A673 (cell line): Measurements from ENCODE around the gene GALNS. TPM values are rescaled to one million over a fixed set of nuclear protein-coding genes. Genes with fewer than 3 reads are reported as not detected.

Experiments
- BruUV-seq: library from RNA; stranded (reverse); fragments of 400-500 nt; replicated peaks from 2 replicates; lab custom pipeline; 2021; lab: Mats Ljungman, UMichigan
- CTCF ChIA-PET: fragments of 300-600 bp; sonication (Branson Sonifier 250); formaldehyde crosslinking; loops from one replicate; lab custom pipeline; 2022; ENCODE audit warnings: antibody characterized with exemption; lab: Charles Lee
- POLR2A ChIA-PET: fragments of 300-600 bp; sonication (Branson Sonifier 250); formaldehyde crosslinking; loops from one replicate; lab custom pipeline; 2022; ENCODE audit warnings: antibody characterized with exemption; ENCODE audit not compliant: low non-redundant PET; lab: Charles Lee
- DNase-seq: peaks from one replicate; pipeline ENCODE4 v3.0.0-alpha.2; 2015; ENCODE audit warnings: low spot score
- H3K27ac ChIP-seq: fragments of 200-600 bp; sonication (generic); 2 replicates; pipeline ENCODE4 v1.5.1; 2016; ENCODE audit warnings: mixed run types, low read depth, mild to moderate bottlenecking, mixed read lengths, antibody characterized with exemption, low read length; ENCODE audit not compliant: poor library complexity, severe bottlenecking
- H3K27me3 ChIP-seq: fragments of 200-600 bp; sonication (generic); replicated peaks from 2 replicates; pipeline ENCODE4 v1.6.1; 2017; ENCODE audit warnings: mixed run types, low read depth, mild to moderate bottlenecking, mixed read lengths, antibody characterized with exemption, low read length; ENCODE audit not compliant: insufficient read depth, poor library complexity
- H3K36me3 ChIP-seq: fragments of 200-600 bp; sonication (generic); 2 replicates; pipeline ENCODE4 v1.6.1; 2016; ENCODE audit warnings: mixed run types, mild to moderate bottlenecking, mixed read lengths, antibody characterized with exemption, low read length; ENCODE audit not compliant: insufficient read depth, poor library complexity, severe bottlenecking
- H3K4me1 ChIP-seq: fragments of 200-600 bp; sonication (generic); 2 replicates; pipeline ENCODE4 v1.6.1; 2017; ENCODE audit warnings: mixed run types, mild to moderate bottlenecking, mixed read lengths, antibody characterized with exemption, low read length; ENCODE audit not compliant: insufficient read depth, poor library complexity, severe bottlenecking
- H3K4me3 ChIP-seq: fragments of 200-600 bp; sonication (generic); 2 replicates; pipeline ENCODE4 v1.5.1; 2016; ENCODE audit warnings: low read depth, mixed run types, mild to moderate bottlenecking, mixed read lengths, low read length; ENCODE audit not compliant: poor library complexity, severe bottlenecking
- H3K9me3 ChIP-seq: fragments of 200-600 bp; sonication (generic); 2 replicates; pipeline ENCODE4 v1.6.1; 2016; ENCODE audit warnings: mixed run types, low read depth, mild to moderate bottlenecking, mixed read lengths, antibody characterized with exemption, low read length; ENCODE audit not compliant: poor library complexity, severe bottlenecking
- EZH2 ChIP-seq: fragments of 200-600 bp; sonication (generic); IDR thresholded peaks from 2 replicates; pipeline ENCODE4 v1.6.1; 2017; ENCODE audit warnings: borderline replicate concordance, low read depth, mild to moderate bottlenecking, mixed read lengths, antibody characterized with exemption, low read length; ENCODE audit not compliant: poor library complexity, severe bottlenecking
- intact Hi-C: fragments of 100-400 bp; cut with micrococcal nuclease; formaldehyde crosslinking; loops from one replicate; pipeline ENCODE4 v1.10.0; 2022; ENCODE audit not compliant: unreplicated experiment
- total RNA-seq: library from RNA; stranded (reverse); gene quantifications from 2 replicates; pipeline ENCODE4 v1.2.3, GENCODE V29; 2021
- TF ChIP-seq, protein P1 (sequence below): fragments of 300-800, 200-600 bp; sonication (generic); conservative IDR thresholded peaks from 2 replicates; pipeline ENCODE4 v1.5.1; 2017; ENCODE audit warnings: low read depth, mild to moderate bottlenecking, antibody characterized with exemption, low read length, moderate library complexity, mixed read lengths

GALNS gene
- total RNA-seq, 1 experiment from 2014 or later: 54.8 TPM

DNA sequence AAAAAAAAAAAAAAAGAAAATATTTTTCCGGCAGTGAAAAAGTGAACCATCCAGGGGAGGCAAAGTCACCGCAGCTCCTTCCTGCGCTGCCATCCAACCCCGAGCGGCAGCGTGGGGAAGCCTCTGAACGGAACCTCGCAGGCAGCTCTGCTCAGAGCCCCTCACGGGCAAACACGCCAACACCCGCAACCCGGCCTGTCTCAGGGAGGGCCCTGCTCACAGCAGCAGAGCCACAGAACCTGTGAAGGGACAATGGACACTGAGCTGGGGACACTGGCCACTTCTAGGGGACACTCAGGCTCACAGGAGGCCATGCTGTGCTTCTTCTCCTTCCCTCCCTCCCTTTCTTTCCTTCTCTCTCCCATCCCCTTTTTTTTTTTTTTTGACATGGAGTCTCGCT is 23.7 kb downstream of the GALNS start:
- intact Hi-C loops: no loop called here
- ChIA-PET CTCF (interaction anchor here (1.0 kb wide), 1 partner anchor 25 kb away, joined by 6 read pairs; no protein-coding TSS in a partner anchor), POLR2A (no interaction called here)
- Histone ChIP-seq H3K4me1 (no peaks in the 10 kb centered on the region), H3K27me3 (no peaks in the 10 kb centered on the region), H3K4me3 (no peak overlapping the region), H3K27ac (no peak overlapping the region), H3K36me3 (peaks cover 3% of the 10 kb centered on the region), H3K9me3 (no peaks in the 10 kb centered on the region)
- DNase-seq: no peak
- TF ChIP-seq EZH2: no peak
- TF ChIP-seq, protein P1, sequence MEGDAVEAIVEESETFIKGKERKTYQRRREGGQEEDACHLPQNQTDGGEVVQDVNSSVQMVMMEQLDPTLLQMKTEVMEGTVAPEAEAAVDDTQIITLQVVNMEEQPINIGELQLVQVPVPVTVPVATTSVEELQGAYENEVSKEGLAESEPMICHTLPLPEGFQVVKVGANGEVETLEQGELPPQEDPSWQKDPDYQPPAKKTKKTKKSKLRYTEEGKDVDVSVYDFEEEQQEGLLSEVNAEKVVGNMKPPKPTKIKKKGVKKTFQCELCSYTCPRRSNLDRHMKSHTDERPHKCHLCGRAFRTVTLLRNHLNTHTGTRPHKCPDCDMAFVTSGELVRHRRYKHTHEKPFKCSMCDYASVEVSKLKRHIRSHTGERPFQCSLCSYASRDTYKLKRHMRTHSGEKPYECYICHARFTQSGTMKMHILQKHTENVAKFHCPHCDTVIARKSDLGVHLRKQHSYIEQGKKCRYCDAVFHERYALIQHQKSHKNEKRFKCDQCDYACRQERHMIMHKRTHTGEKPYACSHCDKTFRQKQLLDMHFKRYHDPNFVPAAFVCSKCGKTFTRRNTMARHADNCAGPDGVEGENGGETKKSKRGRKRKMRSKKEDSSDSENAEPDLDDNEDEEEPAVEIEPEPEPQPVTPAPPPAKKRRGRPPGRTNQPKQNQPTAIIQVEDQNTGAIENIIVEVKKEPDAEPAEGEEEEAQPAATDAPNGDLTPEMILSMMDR: no peak
- BruUV-seq: no TSS peak

DNA sequence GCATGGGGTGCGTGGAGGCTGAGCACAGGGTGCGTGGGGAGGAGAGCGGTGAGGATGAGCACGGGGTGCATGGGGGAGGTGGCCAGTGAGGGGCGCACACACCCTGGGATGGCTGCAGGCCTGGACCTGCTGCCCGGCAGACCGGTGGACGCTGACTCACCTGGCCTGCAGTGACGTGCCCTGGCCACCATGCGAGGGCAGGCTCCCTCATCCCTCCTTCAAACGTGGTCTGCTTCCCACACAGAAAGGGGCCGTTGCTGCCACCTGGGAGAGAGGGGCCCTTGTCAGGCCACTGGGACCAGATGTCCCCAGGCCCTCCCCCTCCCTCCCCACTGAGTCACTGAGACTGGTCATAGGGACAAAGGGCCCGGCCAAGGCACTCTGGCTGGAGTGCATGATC is 24.9 kb downstream of the GALNS start:
- ChIA-PET POLR2A (no interaction called here), CTCF (no interaction called here)
- Histone ChIP-seq H3K4me3 (no peak overlapping the region), H3K27me3 (no peaks in the 10 kb centered on the region), H3K27ac (no peak overlapping the region), H3K36me3 (peaks cover 3% of the 10 kb centered on the region), H3K9me3 (no peaks in the 10 kb centered on the region), H3K4me1 (no peaks in the 10 kb centered on the region)
- BruUV-seq: no TSS peak
- TF ChIP-seq, protein P1: no peak
- no peak for DNase-seq
- intact Hi-C loops: no loop called here

DNA sequence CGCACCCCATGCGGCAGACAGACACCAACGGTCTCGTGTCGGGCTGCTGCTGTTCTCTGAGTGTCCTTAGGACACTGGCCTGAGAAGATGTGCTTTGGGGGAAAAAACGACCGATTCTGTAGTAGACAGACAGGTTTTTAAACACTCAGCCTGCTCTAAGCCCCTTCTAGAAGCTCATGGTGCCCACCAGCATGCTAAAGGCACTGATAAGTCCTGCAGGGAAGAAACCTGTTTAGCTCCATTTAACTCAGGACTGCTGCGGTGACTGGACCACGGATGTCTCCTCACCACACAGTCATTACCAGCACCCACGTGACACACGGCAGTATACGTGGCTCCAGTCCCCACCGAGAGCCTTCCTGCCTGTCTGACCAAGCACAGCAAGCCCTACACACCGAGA is 26.0 kb downstream of the GALNS start:
- ChIA-PET CTCF (no interaction called here), POLR2A (interaction anchor here (0.6 kb wide), 1 partner anchor 27 kb away, joined by 6 read pairs; the partner anchor contains the start of gene CDT1)
- no TSS peak for BruUV-seq
- Histone ChIP-seq H3K36me3 (peaks cover 3% of the 10 kb centered on the region), H3K27ac (no peak overlapping the region), H3K9me3 (no peaks in the 10 kb centered on the region), H3K4me3 (no peak overlapping the region), H3K4me1 (no peaks in the 10 kb centered on the region), H3K27me3 (no peaks in the 10 kb centered on the region)
- no peak for DNase-seq
- no peak for TF ChIP-seq EZH2
- TF ChIP-seq, protein P1: no peak
- intact Hi-C loops: no loop called here
